H1 (cell line): ENCODE results near the gene SEZ6. TPM values are rescaled to one million over a fixed set of nuclear protein-coding genes. Genes with fewer than 3 reads are reported as not detected.

Experiments used
- CHD1 ChIP-seq: IDR thresholded peaks from 2 replicates; pipeline ENCODE4 v1.6.1; 2012; ENCODE audit warnings: low read depth, low read length, improper control_type of control experiment
- CTCF ChIP-seq, 3 experiments: IDR thresholded peaks; 1 replicate in 2 of 3; 2 replicates in 1 of 3; pipeline versions ENCODE4 v1.5.1 to v1.6.1; 2011; ENCODE audit warnings: low read length in 3 of 3, mild to moderate bottlenecking in 3 of 3, inconsistent platforms in 2 of 3, low read depth in 1 of 3, moderate library complexity in 1 of 3; ENCODE audit not compliant: insufficient read depth in 1 of 3; ENCODE audit errors: control extremely low read depth in 1 of 3
- KDM4A ChIP-seq: IDR thresholded peaks from one replicate; pipeline ENCODE4 v1.7.1; 2012; ENCODE audit warnings: low read depth, mild to moderate bottlenecking, moderate library complexity, low read length, inconsistent platforms; ENCODE audit not compliant: severe bottlenecking
- SP1 ChIP-seq: IDR thresholded peaks from 2 replicates; pipeline ENCODE4 v1.6.1; 2011; ENCODE audit warnings: low read depth, low read length
- polyA plus RNA-seq, 7 experiments: library from polyadenylated mRNA; depleted of rRNA in 3 of 7; stranded (reverse) in 5 of 7; unstranded in 2 of 7; fragments of >200 nt in 5 of 7; fragments of 200-250 nt in 2 of 7; gene quantifications; 1 replicate in 5 of 7; 2 replicates in 1 of 7; 4 replicates in 1 of 7; pipeline versions ENCODE4 v1.2.1 to v1.2.3, GENCODE V29; 2011 to 2013; ENCODE audit warnings: missing spikeins in 2 of 7, mixed read lengths in 2 of 7
- total RNA-seq: library from RNA; stranded (reverse); fragmentation: NEBNext Ultra II Directional; extraction: Animal tissue kit (Norgen Biotek cat#: 25700); gene quantifications from 2 replicates; pipeline ENCODE4 v1.2.1, GENCODE V29; 2021
- TF ChIP-seq, protein P1 (sequence below): fragments of 300-600 bp; sonication (generic); IDR thresholded peaks from 2 replicates; pipeline ENCODE4 v1.7.1; 2012; ENCODE audit warnings: low read length, moderate library complexity, mild to moderate bottlenecking, inconsistent platforms; ENCODE audit not compliant: insufficient replicate concordance
- TF ChIP-seq, protein P2 (sequence below): IDR thresholded peaks from 2 replicates; pipeline ENCODE4 v1.6.1; 2011; ENCODE audit warnings: low read depth, mild to moderate bottlenecking, low read length; ENCODE audit not compliant: insufficient read depth

SEZ6 gene
- total and polyA plus RNA-seq, 2 of the 8 experiments (the other 6 are each of a cell fraction or from before 2014, with no cell fraction given) = 6.9 to 16.1 TPM

DNA sequence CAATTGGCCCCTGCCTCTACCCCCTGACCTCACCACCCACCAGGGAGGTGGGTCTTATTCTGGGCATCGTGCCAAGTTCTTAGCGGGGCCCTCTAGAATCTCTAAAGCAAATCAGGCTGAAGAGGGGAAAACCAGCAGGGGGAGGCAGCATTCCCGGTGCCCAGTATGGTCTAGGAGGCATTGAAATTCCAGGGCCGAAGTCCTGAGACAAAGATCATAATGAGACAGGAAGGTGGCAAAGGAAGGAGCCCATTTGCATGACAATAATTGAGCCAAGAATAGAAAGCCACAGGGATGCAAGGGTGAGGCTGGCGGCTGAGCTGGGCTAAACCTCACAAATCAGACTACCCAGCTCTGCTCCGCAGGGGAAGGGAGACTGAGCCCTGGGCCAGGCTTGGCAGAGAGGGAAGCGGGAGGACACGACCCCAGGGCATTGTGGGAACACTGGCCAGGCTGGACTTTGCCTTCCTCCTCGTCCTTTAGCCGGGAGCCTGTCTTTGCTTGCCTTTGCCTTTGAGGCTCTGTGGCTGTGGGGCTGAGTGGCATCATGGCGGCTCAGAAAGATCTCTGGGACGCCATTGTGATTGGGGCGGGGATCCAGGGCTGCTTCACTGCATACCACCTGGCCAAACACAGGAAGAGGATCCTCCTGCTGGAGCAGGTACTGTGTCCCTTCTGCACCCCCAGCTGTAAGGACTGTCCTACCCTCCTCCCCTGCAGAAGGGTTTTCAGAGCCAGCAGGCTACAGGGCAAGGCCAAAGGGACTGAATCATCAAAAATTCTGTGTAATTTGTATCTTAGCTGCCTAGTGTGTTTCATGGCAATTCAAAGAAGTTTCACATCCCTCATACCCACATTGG, 37.1 kb upstream of the SEZ6 start, which contains the start of gene PIPOX (continued):
- TF ChIP-seq CTCF (IDR thresholded peaks at IDR 0.05; ENCODE audit: control extremely low read depth in 1 of 3, insufficient read depth in 1 of 3, low read depth in 1 of 3, low read length in 3 of 3) (peak; percentile 26 to 54 (median 45)), SP1 (peak; percentile 69; the same call in 1 of the 2 replicates), KDM4A (no peak), CHD1 (no peak)
- TF ChIP-seq, protein P1, sequence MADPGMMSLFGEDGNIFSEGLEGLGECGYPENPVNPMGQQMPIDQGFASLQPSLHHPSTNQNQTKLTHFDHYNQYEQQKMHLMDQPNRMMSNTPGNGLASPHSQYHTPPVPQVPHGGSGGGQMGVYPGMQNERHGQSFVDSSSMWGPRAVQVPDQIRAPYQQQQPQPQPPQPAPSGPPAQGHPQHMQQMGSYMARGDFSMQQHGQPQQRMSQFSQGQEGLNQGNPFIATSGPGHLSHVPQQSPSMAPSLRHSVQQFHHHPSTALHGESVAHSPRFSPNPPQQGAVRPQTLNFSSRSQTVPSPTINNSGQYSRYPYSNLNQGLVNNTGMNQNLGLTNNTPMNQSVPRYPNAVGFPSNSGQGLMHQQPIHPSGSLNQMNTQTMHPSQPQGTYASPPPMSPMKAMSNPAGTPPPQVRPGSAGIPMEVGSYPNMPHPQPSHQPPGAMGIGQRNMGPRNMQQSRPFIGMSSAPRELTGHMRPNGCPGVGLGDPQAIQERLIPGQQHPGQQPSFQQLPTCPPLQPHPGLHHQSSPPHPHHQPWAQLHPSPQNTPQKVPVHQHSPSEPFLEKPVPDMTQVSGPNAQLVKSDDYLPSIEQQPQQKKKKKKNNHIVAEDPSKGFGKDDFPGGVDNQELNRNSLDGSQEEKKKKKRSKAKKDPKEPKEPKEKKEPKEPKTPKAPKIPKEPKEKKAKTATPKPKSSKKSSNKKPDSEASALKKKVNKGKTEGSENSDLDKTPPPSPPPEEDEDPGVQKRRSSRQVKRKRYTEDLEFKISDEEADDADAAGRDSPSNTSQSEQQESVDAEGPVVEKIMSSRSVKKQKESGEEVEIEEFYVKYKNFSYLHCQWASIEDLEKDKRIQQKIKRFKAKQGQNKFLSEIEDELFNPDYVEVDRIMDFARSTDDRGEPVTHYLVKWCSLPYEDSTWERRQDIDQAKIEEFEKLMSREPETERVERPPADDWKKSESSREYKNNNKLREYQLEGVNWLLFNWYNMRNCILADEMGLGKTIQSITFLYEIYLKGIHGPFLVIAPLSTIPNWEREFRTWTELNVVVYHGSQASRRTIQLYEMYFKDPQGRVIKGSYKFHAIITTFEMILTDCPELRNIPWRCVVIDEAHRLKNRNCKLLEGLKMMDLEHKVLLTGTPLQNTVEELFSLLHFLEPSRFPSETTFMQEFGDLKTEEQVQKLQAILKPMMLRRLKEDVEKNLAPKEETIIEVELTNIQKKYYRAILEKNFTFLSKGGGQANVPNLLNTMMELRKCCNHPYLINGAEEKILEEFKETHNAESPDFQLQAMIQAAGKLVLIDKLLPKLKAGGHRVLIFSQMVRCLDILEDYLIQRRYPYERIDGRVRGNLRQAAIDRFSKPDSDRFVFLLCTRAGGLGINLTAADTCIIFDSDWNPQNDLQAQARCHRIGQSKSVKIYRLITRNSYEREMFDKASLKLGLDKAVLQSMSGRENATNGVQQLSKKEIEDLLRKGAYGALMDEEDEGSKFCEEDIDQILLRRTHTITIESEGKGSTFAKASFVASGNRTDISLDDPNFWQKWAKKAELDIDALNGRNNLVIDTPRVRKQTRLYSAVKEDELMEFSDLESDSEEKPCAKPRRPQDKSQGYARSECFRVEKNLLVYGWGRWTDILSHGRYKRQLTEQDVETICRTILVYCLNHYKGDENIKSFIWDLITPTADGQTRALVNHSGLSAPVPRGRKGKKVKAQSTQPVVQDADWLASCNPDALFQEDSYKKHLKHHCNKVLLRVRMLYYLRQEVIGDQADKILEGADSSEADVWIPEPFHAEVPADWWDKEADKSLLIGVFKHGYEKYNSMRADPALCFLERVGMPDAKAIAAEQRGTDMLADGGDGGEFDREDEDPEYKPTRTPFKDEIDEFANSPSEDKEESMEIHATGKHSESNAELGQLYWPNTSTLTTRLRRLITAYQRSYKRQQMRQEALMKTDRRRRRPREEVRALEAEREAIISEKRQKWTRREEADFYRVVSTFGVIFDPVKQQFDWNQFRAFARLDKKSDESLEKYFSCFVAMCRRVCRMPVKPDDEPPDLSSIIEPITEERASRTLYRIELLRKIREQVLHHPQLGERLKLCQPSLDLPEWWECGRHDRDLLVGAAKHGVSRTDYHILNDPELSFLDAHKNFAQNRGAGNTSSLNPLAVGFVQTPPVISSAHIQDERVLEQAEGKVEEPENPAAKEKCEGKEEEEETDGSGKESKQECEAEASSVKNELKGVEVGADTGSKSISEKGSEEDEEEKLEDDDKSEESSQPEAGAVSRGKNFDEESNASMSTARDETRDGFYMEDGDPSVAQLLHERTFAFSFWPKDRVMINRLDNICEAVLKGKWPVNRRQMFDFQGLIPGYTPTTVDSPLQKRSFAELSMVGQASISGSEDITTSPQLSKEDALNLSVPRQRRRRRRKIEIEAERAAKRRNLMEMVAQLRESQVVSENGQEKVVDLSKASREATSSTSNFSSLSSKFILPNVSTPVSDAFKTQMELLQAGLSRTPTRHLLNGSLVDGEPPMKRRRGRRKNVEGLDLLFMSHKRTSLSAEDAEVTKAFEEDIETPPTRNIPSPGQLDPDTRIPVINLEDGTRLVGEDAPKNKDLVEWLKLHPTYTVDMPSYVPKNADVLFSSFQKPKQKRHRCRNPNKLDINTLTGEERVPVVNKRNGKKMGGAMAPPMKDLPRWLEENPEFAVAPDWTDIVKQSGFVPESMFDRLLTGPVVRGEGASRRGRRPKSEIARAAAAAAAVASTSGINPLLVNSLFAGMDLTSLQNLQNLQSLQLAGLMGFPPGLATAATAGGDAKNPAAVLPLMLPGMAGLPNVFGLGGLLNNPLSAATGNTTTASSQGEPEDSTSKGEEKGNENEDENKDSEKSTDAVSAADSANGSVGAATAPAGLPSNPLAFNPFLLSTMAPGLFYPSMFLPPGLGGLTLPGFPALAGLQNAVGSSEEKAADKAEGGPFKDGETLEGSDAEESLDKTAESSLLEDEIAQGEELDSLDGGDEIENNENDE = no peak
- TF ChIP-seq, protein P2, sequence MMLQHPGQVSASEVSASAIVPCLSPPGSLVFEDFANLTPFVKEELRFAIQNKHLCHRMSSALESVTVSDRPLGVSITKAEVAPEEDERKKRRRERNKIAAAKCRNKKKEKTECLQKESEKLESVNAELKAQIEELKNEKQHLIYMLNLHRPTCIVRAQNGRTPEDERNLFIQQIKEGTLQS = no peak
